Myocyte (in vitro differentiated cells): ENCODE measurements around the gene ITGB7. TPM values are rescaled to one million over a fixed set of nuclear protein-coding genes. Genes with fewer than 3 reads are reported as not detected.
A peak's percentile ranks its signal among the peaks of the same experiment; 100 is the strongest.
"Not testable (repeated sequence)": the region's sequence is repeated elsewhere in the genome, so short reads cannot be mapped to it uniquely, and the experiment has no call there.

Experiments used
- DNase-seq: peaks from one replicate; pipeline ENCODE4 v3.0.0-alpha.2; 2012; ENCODE audit warnings: low read depth
- total RNA-seq: library from RNA; depleted of rRNA; stranded (reverse); fragments of >200 nt; gene quantifications from 2 replicates; pipeline ENCODE4 v1.2.3, GENCODE V29; 2014

Gene ITGB7
- total RNA-seq, 1 donor from 2014 or later = 0.32 TPM

DNA sequence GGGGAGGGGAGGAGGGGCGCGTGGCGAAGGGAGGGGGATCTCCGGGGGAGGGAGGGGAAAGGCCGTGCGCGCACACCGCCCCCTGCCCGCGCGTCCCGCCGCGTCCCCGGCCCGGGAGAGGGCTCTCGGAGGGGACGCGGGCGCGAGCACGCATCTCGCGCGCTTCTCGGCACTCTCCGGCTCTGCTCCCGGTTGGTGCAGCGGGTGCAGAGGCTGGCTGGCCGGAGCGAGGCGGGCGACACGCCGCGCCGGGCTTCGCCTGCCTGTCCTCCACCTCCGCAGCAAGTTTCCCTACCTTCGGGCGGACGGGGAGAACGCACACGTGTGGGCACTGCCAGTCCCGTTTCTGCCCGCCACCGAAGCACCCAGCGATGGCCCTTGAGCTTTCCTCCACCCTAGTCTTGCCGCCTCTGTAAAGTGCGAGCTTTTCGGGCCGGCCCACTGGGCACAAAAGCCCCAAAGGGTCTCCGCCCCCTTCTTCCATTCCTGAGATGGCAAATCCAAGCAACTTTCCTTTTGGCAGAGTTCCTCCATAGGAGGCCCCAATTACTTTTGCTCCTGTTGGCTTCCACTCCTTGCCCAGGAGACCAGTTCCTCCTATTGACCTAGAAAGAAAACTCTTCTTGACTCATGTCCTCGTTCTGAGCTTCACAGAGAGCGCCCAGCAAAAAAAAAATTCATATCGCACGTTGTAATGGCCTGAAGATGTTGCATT, 26.0 kb downstream of the ITGB7 start:
- peak; percentile 80 for DNase-seq

GRCh38 chr12:53180220-53180930, 26.7 kb downstream of the ITGB7 start, which contains the start of the genes CSAD and ZNF740:
Gene CSAD, minus strand, starts transcription at chr12:53180925. Its CDS starts 7,455 bp downstream, at chr12:53173470.
Gene ZNF740, plus strand, starts transcription at chr12:53180722. Its CDS starts 1,262 bp downstream, at chr12:53181984.
- DNase-seq = peak; percentile 99

DNA sequence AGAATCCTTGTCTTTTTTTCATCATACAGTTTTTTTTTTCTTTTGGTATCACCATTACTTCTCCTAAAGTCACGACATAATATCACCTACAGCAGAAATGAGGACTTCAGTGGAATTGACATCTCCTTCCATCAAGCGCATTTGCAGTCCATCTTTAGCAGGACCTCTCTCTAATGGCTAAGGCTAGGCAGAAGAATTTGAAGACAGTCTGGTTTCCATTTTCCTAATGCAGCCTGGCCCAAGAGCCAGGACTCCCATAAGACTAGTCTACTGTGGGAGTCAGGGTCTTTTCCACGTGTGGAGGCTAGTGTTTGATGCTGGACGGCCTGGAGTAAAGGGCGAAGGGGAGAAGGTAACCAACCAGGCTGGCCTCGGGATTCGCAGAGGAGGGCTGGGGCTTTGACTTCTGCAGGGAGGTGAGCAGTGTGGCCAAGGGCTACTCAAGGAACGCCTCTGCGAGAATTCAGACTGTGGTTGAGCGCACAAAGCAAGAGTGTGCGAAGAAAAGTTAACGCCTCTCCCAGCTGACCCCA, 27.3 kb downstream of the ITGB7 start:
- DNase-seq = no peak

DNA sequence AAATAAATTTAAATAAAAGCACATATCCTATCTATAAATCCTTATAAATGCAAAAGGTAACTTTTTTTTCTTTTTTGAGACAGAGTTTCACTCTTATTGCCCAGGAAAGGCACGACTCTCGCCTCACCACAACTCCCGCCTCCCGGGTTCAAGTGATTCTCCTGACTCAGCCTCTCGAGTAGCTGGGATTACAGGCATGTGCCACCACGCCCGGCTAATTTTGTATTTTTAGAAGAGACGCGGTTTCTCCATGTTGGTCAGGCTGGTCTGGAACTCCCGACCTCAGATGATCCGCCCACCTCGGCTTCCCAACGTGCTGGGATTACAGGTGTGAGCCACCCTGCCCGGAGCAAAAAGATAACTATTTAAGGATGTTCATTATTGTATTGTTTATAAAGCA, 28.2 kb downstream of the ITGB7 start:
- not testable (repeated sequence) for DNase-seq

- not testable (repeated sequence) for DNase-seq
Measured at GRCh38 chr12:53177447-53177846, 29.6 kb downstream of the ITGB7 start.

GRCh38 chr12:53176750-53177149, 30.3 kb downstream of the ITGB7 start:
- DNase-seq = no peak

DNA sequence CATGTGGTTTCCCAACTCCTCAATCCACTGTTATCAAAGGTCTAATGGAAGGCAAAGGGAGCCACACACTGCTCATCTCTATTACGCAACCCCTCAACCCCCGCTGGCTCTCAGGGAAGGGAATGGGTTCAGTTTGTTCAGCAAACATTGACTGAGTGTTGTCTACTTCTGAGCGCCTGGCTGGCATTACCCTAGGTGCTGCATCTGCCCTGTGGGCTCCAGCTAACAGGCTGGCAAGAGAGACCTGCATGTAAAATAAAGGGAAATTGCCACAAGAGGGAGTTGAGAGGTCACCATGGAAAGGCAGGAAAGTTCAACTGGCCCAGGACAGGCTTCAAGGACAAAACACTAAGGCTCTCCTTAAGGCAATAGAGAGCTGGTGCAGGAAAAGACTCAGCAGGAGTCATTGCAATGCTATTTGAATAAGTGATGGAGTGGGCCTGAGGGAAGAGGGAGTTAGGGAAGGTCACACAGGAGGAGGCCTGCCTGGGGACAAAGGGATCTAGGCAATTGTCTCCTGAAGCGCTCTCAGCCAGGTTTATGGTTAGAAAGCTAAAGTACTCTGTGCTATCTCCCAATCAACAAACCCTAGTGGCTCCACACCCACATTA, 32.1 kb downstream of the ITGB7 start:
- DNase-seq = peak; percentile 44

GRCh38 chr12:53173085-53173715, 33.9 kb downstream of the ITGB7 start:
- peak; percentile 20 for DNase-seq

DNA sequence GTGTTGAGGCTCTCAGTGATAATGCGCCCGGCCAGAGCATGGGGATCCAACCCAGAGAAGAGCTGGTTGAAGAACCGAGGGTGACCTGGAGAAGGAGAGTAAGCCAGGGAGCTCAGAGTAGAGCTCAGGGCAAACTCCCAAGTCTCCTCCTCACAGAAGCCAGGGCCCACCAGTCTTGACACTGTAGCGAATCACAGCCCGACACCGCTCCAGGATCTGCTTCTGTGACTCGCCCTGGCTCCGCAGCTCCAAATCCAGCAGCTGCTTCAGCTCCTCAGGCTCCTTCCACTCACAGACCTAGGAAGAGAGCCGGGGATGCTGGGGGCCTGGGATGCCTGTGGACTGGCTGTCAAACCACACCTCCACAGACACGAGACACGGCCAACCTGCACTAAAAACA, 34.7 kb downstream of the ITGB7 start:
- peak; percentile 84 for DNase-seq

DNA sequence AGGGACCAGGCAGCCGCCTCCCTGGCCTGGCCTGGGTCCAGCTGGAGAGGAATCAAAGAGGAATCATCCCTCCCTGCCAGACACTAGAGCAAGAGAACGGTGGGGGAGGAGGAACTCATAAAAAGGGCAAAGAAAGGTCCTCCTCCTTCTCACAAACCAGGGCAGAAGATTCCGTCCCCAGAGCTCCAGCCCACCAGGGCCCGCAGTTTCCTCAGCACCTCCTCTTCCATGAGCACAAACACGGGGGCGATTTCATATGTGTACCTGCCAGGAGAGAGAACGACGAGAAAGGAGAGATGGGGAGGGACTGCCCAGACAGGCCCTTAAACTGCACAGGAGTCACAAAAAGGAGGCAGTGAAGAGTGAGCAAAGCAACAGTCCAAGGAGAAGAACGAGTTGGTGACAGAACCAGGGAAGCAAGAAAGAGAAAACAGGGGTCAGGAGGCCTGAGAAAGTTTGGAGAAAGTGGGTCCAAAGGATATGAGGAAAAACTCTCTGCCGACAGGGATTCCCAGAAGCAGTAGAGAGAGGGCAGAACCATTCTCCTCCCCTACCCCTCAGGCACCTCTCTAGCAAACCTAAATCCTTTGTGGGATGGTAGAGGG, 35.2 kb downstream of the ITGB7 start:
- DNase-seq = no peak

DNA sequence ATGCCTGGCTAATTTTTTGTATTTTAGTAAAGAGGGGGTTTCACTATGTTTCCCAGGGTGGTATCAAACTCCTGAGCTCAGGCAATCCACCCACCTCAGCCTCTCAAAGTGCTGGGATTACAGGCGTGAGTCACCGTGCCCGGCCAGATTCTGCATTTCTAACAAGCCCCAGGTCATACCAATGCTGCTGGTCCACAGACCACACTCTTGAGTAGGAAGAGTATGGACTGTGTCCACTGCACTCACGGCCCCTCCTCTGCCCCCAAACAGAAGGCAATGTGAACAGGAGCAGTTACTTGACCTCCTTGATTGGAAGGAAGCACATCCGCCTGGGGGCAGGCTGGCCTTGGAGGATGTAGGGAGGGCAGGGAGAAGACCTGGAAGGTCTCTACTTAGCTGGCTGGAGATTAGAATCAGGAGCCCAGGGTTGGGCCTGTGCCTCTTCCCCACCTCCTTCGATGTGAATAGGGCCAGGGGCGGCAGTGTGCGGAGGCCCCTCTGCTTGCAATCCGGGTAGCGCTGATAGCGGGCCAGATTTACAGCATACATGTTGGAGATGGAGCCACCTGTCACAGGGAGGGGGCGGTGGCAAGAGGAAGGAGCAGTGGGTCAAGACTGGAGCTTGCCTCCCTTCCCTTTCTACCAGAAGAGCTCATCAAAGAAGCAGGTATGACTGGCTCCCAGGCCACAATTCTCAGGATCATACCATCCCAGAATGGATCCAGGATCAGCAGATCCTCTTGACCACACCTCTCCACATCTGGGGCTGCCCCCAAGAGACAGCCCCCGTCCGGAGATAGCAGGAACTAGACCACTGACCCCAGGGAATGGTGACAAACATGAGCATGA, 36.0 kb downstream of the ITGB7 start:
- no peak for DNase-seq

DNA sequence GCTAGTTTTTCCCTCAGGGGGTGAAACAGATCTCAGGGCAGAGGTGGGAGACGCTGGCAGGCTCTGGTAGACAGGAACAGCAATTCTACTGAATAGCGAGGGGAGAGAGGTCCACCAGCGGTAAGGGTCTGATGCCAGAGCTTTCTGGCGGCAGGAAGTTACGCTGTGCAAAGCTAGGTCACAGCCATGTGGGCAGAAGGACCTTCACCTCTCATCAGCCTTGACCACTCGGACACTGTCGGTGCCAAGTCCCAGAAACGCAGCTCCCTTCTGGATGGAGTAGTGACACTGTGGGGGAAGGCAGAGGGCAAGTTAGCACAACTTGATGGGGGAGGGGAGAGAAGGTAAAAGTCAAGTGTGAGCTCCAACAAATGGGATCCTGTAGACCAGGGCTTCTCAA, 36.8 kb downstream of the ITGB7 start:
- no peak for DNase-seq

- no peak for DNase-seq
Measured at GRCh38 chr12:53169644-53170043, 37.4 kb downstream of the ITGB7 start.

DNA sequence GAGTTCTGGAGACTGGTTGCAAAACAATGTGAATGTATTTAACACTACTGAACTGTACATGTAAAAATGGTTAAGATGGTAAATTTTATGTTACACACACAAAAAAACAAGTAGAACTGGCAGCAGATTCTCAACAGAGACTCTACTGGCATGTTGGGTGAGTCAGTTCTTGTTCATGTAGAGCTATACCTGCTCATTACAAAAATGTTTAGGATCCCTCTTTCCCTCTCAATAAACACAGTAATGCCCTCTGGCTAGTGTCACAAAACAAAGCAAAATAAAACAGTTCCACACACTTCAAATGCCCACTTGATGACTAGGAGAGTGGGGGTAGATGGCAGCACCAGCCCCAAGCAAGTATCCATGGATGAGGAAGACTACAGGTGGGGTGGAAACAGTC, 40.2 kb downstream of the ITGB7 start:
- DNase-seq = no peak

DNA sequence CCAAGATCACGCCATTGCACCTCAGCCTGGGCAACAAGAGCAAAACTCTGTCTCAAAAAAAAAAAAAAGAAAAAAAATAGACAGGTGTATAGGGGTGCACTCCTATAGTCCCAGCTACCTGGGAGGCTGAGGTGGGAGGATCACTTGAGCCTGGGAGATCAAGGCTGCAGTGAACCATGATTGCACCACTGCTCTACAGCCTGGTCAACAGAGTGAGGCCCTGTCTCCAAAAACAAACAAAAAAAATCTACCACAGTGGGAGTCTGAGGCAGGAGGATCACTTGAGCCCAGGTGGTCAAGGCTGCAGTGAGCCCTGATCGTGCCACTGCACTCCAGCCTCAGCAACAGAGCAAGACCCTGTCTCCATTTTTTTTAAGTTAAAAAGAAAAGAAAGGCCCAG, 44.0 kb downstream of the ITGB7 start:
- DNase-seq = not testable (repeated sequence)

DNA sequence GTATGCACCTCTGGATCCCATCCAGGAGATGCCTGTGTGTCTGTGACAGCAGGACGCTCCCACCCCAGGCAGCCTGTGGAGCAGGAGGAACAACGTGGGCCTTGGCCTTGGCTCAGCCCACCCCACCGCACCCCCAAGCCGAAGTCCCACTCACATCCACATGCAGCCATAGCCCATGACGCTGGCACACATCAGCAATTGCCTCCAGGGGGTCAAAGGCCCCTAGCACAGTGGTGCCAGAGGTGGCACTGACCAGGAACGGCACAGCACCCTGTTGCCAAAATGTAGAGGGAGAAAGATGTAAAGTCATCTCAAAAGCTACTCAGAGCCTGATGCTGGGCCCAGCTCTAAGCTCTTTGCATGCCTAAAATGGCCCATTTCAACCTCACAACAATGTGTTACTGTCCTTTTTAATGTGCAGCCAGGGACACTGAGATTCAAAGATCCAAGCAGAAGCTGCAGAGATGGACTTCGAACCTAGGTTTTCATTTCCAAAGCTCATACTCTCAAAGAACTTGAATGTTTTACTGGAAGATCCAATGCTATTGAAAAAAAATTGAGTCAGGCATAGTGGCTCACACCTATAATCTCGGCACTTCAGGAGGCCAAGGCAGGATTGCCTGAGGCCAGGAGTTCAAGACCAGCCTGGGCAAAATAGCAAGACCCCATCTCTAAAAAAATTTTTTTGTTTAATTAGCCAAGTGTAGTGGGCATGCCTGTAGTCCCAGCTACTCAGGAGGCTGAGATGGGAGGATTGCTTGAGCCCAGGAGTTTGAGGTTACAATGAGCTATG, 45.7 kb downstream of the ITGB7 start:
- no peak for DNase-seq

GRCh38 chr12:53160673-53161072, 46.4 kb downstream of the ITGB7 start:
- no peak for DNase-seq

DNA sequence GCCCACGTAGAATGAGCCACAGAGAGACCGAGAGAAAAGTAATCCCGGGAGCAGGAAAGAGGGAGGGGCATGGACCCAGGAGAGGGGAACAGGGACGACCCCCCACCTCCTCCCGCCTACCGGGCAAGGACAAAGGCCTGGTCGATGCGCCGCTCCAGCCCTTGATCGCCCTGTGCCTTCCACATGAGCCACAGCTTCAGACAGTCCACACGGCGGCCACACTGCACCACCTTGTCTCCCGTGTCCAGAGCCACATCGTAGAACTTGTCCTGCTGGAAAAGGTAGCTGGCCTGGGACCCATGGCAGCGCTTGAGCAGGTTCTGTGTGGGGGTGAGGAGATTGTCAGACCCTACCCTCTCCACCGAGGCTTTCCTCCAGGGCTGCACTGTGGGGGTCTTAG, 47.1 kb downstream of the ITGB7 start:
- no peak for DNase-seq

- peak; percentile 79 for DNase-seq
Measured at GRCh38 chr12:53159195-53159839, 47.7 kb downstream of the ITGB7 start.
